HEK293 (cell line): Measurements from ENCODE around the gene ATXN10.

Experiments used
- EGR2 ChIP-seq: fragments of 450-650 bp; formaldehyde crosslinking; IDR thresholded peaks from 2 replicates; pipeline ENCODE4 v1.5.1; 2016; ENCODE audit warnings: low read depth, missing biosample characterization, missing genetic modification characterization
- GLIS1 ChIP-seq: fragments of 450-650 bp; formaldehyde crosslinking; IDR thresholded peaks from 2 replicates; pipeline ENCODE4 v1.5.1; 2016; ENCODE audit warnings: missing biosample characterization, missing genetic modification characterization
- HOXA7 ChIP-seq: sonication (generic); formaldehyde crosslinking; IDR thresholded peaks from 2 replicates; pipeline ENCODE4 v1.8.1; 2022; ENCODE audit warnings: missing genetic modification reagents, borderline replicate concordance
- INSM2 ChIP-seq: fragments of 450-650 bp; formaldehyde crosslinking; IDR thresholded peaks from 2 replicates; pipeline ENCODE4 v1.5.1; 2016; ENCODE audit warnings: missing biosample characterization, missing genetic modification characterization
- MZF1 ChIP-seq: fragments of 450-650 bp; formaldehyde crosslinking; IDR thresholded peaks from 2 replicates; pipeline ENCODE4 v1.5.1; 2017; ENCODE audit warnings: missing biosample characterization, missing genetic modification characterization, borderline replicate concordance
- PRDM2 ChIP-seq: fragments of 450-650 bp; formaldehyde crosslinking; IDR thresholded peaks from 2 replicates; pipeline ENCODE4 v1.5.1; 2016; ENCODE audit warnings: missing biosample characterization, missing genetic modification characterization, borderline replicate concordance
- SETDB1 ChIP-seq: IDR thresholded peaks from one replicate; pipeline ENCODE4 v1.6.1; 2017; ENCODE audit warnings: mild to moderate bottlenecking, low read length, moderate library complexity, mixed read lengths; ENCODE audit not compliant: insufficient read length
- WT1 ChIP-seq: fragments of 450-650 bp; formaldehyde crosslinking; IDR thresholded peaks from 2 replicates; pipeline ENCODE4 v1.5.1; 2016; ENCODE audit warnings: missing biosample characterization, missing genetic modification characterization
- YY2 ChIP-seq: fragments of 450-650 bp; formaldehyde crosslinking; IDR thresholded peaks from 2 replicates; pipeline ENCODE4 v1.5.1; 2016; ENCODE audit warnings: missing biosample characterization, missing genetic modification characterization
- ZBTB17 ChIP-seq: fragments of 450-650 bp; formaldehyde crosslinking; IDR thresholded peaks from 2 replicates; pipeline ENCODE4 v1.5.1; 2016; ENCODE audit warnings: missing biosample characterization, missing genetic modification characterization
- ZBTB48 ChIP-seq: fragments of 450-650 bp; formaldehyde crosslinking; IDR thresholded peaks from 2 replicates; pipeline ENCODE4 v1.5.1; 2016; ENCODE audit warnings: missing biosample characterization, missing genetic modification characterization
- ZEB2 ChIP-seq: fragments of 450-650 bp; formaldehyde crosslinking; IDR thresholded peaks from 2 replicates; pipeline ENCODE4 v1.5.1; 2016; ENCODE audit warnings: missing biosample characterization, missing genetic modification characterization
- ZNF148 ChIP-seq: fragments of 450-650 bp; formaldehyde crosslinking; IDR thresholded peaks from 2 replicates; pipeline ENCODE4 v1.5.0; 2017; ENCODE audit warnings: missing biosample characterization, missing genetic modification characterization, borderline replicate concordance
- ZNF155 ChIP-seq: fragments of 450-650 bp; formaldehyde crosslinking; IDR thresholded peaks from 2 replicates; pipeline ENCODE4 v1.5.1; 2016; ENCODE audit warnings: missing biosample characterization, missing genetic modification characterization
- ZNF26 ChIP-seq: fragments of 450-650 bp; formaldehyde crosslinking; IDR thresholded peaks from 2 replicates; pipeline ENCODE4 v1.5.1; 2016; ENCODE audit warnings: missing biosample characterization, missing genetic modification characterization
- ZNF366 ChIP-seq: fragments of 450-650 bp; formaldehyde crosslinking; conservative IDR thresholded peaks from 2 replicates; pipeline ENCODE4 v1.5.1; 2016; ENCODE audit warnings: missing biosample characterization, missing genetic modification characterization
- ZNF394 ChIP-seq: fragments of 450-650 bp; formaldehyde crosslinking; IDR thresholded peaks from 2 replicates; pipeline ENCODE4 v1.5.1; 2016; ENCODE audit warnings: missing biosample characterization, missing genetic modification characterization, mild to moderate bottlenecking, moderate library complexity, borderline replicate concordance
- ZNF544 ChIP-seq: fragments of 450-650 bp; formaldehyde crosslinking; IDR thresholded peaks from 2 replicates; pipeline ENCODE4 v1.5.0; 2017; ENCODE audit warnings: missing biosample characterization, missing genetic modification characterization
- ZNF843 ChIP-seq: fragments of 450-650 bp; formaldehyde crosslinking; IDR thresholded peaks from 2 replicates; pipeline ENCODE4 v1.5.1; 2016; ENCODE audit warnings: missing biosample characterization, missing genetic modification characterization
- TF ChIP-seq, protein P1 (sequence below): fragments of 450-650 bp; formaldehyde crosslinking; IDR thresholded peaks from 2 replicates; pipeline ENCODE4 v1.5.1; 2016; ENCODE audit warnings: missing biosample characterization, missing genetic modification characterization

The ATXN10 gene

GRCh38 chr22:45671783-45672563 is at the start of gene ATXN10 (continued):
- TF ChIP-seq INSM2 (tag by site-specific recombination) = peak; percentile 28; the same call in 1 of the 2 replicates
- TF ChIP-seq EGR2 (tag by site-specific recombination) = peak; percentile 86
- peak; percentile 90 for TF ChIP-seq ZBTB17
- TF ChIP-seq WT1 = peak; percentile 29; the same call in 1 of the 2 replicates
- TF ChIP-seq PRDM2 (tag by site-specific recombination) = no peak
- TF ChIP-seq, protein P1, sequence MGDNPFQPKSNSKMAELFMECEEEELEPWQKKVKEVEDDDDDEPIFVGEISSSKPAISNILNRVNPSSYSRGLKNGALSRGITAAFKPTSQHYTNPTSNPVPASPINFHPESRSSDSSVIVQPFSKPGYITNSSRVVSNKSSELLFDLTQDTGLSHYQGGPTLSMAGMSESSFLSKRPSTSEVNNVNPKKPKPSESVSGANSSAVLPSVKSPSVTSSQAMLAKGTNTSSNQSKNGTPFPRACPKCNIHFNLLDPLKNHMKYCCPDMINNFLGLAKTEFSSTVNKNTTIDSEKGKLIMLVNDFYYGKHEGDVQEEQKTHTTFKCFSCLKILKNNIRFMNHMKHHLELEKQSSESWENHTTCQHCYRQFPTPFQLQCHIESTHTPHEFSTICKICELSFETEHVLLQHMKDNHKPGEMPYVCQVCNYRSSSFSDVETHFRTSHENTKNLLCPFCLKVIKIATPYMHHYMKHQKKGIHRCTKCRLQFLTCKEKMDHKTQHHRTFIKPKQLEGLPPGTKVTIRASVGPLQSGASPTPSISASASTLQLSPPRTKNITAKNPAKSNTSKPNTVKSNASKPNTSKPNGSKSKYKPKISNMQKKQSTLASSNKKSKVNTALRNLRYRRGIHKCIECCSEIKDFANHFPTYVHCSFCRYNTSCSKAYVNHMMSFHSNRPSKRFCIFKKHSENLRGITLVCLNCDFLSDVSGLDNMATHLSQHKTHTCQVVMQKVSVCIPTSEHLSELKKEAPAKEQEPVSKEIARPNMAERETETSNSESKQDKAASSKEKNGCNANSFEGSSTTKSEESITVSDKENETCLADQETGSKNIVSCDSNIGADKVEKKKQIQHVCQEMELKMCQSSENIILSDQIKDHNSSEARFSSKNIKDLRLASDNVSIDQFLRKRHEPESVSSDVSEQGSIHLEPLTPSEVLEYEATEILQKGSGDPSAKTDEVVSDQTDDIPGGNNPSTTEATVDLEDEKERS (tag by site-specific recombination) = no peak
- no peak for TF ChIP-seq ZNF843
- TF ChIP-seq MZF1 (tag by site-specific recombination) = no peak
- peak; percentile 75 for TF ChIP-seq GLIS1 (tag by site-specific recombination)
- peak; percentile 56 for TF ChIP-seq ZEB2 (tag by site-specific recombination)
- TF ChIP-seq ZNF544 (tag by site-specific recombination) = no peak
- TF ChIP-seq YY2 = peak; percentile 98
- TF ChIP-seq HOXA7 (CRISPR knock-in tag) = no peak
- 0 out of 2 replicates have a peak, but pooled peaks have one; percentile 29 for TF ChIP-seq ZBTB48 (tag by site-specific recombination)
- no peak for TF ChIP-seq ZNF148 (tag by site-specific recombination)
- TF ChIP-seq ZNF155 (tag by site-specific recombination) = no peak
- TF ChIP-seq ZNF366 = no peak
- no peak for TF ChIP-seq ZNF394 (tag by site-specific recombination)
- no peak for TF ChIP-seq ZNF26
- no peak for TF ChIP-seq SETDB1
